Fibroblast of lung (primary cell): ENCODE measurements around the gene RABIF. TPM values are rescaled to one million over a fixed set of nuclear protein-coding genes. Genes with fewer than 3 reads are reported as not detected.
A peak's percentile ranks its signal among the peaks of the same experiment; 100 is the strongest.

Source experiments
- DNase-seq, 2 donors: peaks; one replicate each; pipeline versions ENCODE4 v3.0.0 to v3.0.0-alpha.2; 2010; ENCODE audit warnings: low read depth in 2 of 2
- H2AFZ ChIP-seq: 2 replicates; pipeline ENCODE4 v1.5.1; 2012; ENCODE audit warnings: low read length, control low read depth, inconsistent platforms
- H3K27ac ChIP-seq: 2 replicates; pipeline ENCODE4 v1.5.1; 2011; ENCODE audit warnings: low read length, control low read depth; ENCODE audit not compliant: insufficient read depth
- H3K27me3 ChIP-seq: 2 replicates; pipeline ENCODE4 v1.5.1; 2011; ENCODE audit warnings: mild to moderate bottlenecking, low read length; ENCODE audit not compliant: control insufficient read depth, insufficient read depth
- H3K36me3 ChIP-seq: 2 replicates; pipeline ENCODE4 v1.5.1; 2011; ENCODE audit warnings: low read length; ENCODE audit not compliant: control insufficient read depth, insufficient read depth
- H3K4me1 ChIP-seq: 2 replicates; pipeline ENCODE4 v1.5.1; 2011; ENCODE audit warnings: low read length; ENCODE audit not compliant: control insufficient read depth, insufficient read depth; ENCODE audit errors: extremely low read depth
- H3K4me2 ChIP-seq: 2 replicates; pipeline ENCODE4 v1.5.1; 2011; ENCODE audit warnings: low read length, control low read depth; ENCODE audit not compliant: insufficient read depth; ENCODE audit errors: extremely low read depth
- H3K4me3 ChIP-seq, 4 experiments: fragments of 200-600 bp in 1 of 4; sonication (generic) in 1 of 4; replicated peaks in 1 of 4; 2 replicates each; pipeline ENCODE4 v1.5.1; 2011 to 2016; ENCODE audit warnings: low read length in 4 of 4, low read depth in 3 of 4, mild to moderate bottlenecking in 3 of 4, control low read depth in 2 of 4, inconsistent platforms in 1 of 4, mixed read lengths in 1 of 4; ENCODE audit not compliant: insufficient read depth in 1 of 4; ENCODE audit errors: control extremely low read depth in 1 of 4
- H3K79me2 ChIP-seq: 2 replicates; pipeline ENCODE4 v1.5.1; 2012; ENCODE audit warnings: mild to moderate bottlenecking, low read length, inconsistent platforms; ENCODE audit not compliant: control insufficient read depth, insufficient read depth
- H3K9ac ChIP-seq: 2 replicates; pipeline ENCODE4 v1.5.1; 2011; ENCODE audit warnings: mild to moderate bottlenecking, low read length, control low read depth; ENCODE audit not compliant: insufficient read depth
- H3K9me3 ChIP-seq: 2 replicates; pipeline ENCODE4 v1.5.1; 2012; ENCODE audit warnings: low read depth, low read length; ENCODE audit not compliant: control insufficient read depth, insufficient read depth
- H4K20me1 ChIP-seq: 2 replicates; pipeline ENCODE4 v1.5.1; 2011; ENCODE audit warnings: low read length; ENCODE audit not compliant: control insufficient read depth, insufficient read depth; ENCODE audit errors: extremely low read depth
- EZH2 ChIP-seq: IDR thresholded peaks from 2 replicates; pipeline ENCODE4 v1.5.1; 2012; ENCODE audit warnings: low read length, control low read depth, mild to moderate bottlenecking; ENCODE audit errors: missing control alignments
- polyA plus RNA-seq, 2 donors: library from polyadenylated mRNA; depleted of rRNA in 1 of 2; stranded (reverse) in 1 of 2; unstranded in 1 of 2; fragments of >200 nt; gene quantifications; 2 replicates each; pipeline ENCODE4 v1.2.1, GENCODE V29; 2011 to 2012; ENCODE audit warnings: missing spikeins in 1 of 2
- total RNA-seq: library from RNA; depleted of rRNA; stranded (reverse); fragments of >200 nt; gene quantifications from 2 replicates; pipeline ENCODE4 v1.2.1, GENCODE V29; 2014
- TF ChIP-seq, protein P1 (sequence below), 2 donors: IDR thresholded peaks in 1 of 2; conservative IDR thresholded peaks in 1 of 2; 1 replicate in 1 of 2; 2 replicates in 1 of 2; pipeline ENCODE4 v1.5.1; 2011 to 2012; ENCODE audit warnings: low read length in 2 of 2, control low read depth in 1 of 2, inconsistent platforms in 1 of 2, low read depth in 1 of 2, mild to moderate bottlenecking in 1 of 2

RABIF gene
- total and polyA plus RNA-seq, 2 donors (not counting 1 experiment from before 2014, with no cell fraction given): 5.9 to 14.6 TPM

DNA sequence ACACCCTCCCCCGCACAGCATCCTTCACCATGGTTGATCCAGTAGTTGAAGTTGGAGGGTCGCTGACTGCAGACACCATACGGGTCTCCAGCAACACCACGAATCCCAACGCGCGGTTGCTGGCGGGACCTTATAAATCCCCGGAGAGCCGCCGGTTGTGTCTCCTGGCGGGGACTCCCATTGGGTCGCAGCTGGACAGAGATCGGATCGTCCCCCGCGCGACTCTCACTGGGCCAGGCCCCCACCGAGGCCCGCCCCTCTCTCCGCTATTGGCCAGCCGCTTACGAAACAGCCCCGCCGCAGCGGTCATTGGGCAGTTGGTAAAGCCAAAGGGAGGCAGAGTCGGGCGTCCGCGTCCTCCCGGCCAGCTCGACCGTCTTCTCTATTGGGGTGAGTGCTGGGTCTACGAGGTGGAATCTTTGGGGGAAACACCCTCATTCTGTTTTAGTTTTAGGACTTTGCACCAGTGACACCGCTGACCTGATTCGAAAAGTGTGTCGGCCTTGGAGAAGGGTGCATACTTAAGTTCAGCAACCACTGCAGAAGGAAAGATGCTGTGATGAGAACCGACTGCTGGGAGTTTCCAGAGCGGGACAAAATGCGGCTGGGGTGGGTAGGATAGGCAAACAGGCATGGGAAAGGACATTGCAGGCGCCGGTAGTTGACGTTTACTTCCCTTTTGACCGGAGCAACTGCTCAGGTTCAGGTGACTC lies 27.4 kb downstream of the RABIF start:
- Histone ChIP-seq H3K9me3 (no peaks in the 10 kb centered on the region), H3K9ac (peak overlapping the region; percentile 30), H3K4me2 (peak overlapping the region; percentile 79), H3K4me1 (peaks cover 4% of the 10 kb centered on the region), H4K20me1 (no peaks in the 10 kb centered on the region), H3K4me3 (peak overlapping the region; percentile 66 to 70 (median 68)), H3K79me2 (no peaks in the 10 kb centered on the region), H3K27me3 (peaks cover 4% of the 10 kb centered on the region), H3K36me3 (no peaks in the 10 kb centered on the region), H2AFZ (peak overlapping the region; percentile 88), H3K27ac (no peak overlapping the region)
- peak; percentile 78 to 90 for DNase-seq
- TF ChIP-seq, protein P1, sequence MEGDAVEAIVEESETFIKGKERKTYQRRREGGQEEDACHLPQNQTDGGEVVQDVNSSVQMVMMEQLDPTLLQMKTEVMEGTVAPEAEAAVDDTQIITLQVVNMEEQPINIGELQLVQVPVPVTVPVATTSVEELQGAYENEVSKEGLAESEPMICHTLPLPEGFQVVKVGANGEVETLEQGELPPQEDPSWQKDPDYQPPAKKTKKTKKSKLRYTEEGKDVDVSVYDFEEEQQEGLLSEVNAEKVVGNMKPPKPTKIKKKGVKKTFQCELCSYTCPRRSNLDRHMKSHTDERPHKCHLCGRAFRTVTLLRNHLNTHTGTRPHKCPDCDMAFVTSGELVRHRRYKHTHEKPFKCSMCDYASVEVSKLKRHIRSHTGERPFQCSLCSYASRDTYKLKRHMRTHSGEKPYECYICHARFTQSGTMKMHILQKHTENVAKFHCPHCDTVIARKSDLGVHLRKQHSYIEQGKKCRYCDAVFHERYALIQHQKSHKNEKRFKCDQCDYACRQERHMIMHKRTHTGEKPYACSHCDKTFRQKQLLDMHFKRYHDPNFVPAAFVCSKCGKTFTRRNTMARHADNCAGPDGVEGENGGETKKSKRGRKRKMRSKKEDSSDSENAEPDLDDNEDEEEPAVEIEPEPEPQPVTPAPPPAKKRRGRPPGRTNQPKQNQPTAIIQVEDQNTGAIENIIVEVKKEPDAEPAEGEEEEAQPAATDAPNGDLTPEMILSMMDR (conservative IDR thresholded peaks at IDR 0.05 in 1 of 2, IDR thresholded peaks at IDR 0.05 in 1 of 2; ENCODE audit: low read depth in 1 of 2, low read length in 2 of 2): no peak
- TF ChIP-seq EZH2: no peak

DNA sequence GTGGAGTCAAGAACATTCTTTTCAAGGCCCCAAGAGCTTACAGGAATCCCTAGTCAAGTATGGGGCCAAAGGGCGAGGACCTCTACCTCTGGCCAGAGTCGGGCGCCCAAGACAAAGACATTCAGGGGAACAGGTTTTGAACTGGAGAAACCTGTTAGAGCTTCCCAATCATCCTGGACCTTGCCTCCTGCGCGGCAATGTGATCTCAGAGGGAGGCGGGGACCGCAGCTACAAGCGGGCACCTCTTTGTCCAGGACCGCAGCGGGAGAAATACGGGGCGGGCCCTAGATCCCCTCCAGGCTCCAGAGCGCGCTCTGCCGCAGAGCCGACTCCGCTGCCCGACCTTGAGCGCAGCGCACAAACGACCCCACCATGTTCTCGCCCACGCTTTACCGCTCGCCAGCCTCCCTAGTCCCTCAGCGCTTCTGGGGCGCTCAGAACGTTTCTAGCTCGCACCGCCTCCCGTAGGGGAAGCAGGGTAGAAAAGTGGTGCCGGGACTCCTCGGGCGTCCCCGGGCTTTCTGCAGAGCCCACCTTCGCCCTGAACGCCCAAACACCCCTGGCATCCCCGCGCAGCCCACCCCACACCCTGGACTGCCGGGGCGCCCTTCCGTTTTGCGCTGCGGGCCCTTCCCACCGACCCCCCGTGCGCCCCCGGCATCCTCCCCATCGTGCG lies 28.1 kb downstream of the RABIF start:
- Histone ChIP-seq H3K4me2 (peak overlapping the region; percentile 79), H4K20me1 (no peaks in the 10 kb centered on the region), H3K9me3 (no peaks in the 10 kb centered on the region), H3K36me3 (no peaks in the 10 kb centered on the region), H3K27ac (no peak overlapping the region), H3K4me3 (peak overlapping the region; percentile 66 to 70 (median 68)), H3K9ac (peak overlapping the region; percentile 30), H2AFZ (peak overlapping the region; percentile 78), H3K4me1 (peaks cover 4% of the 10 kb centered on the region), H3K27me3 (peaks cover under 1% of the 10 kb centered on the region), H3K79me2 (no peaks in the 10 kb centered on the region)
- TF ChIP-seq, protein P1 (conservative IDR thresholded peaks at IDR 0.05 in 1 of 2, IDR thresholded peaks at IDR 0.05 in 1 of 2; ENCODE audit: low read depth in 1 of 2, low read length in 2 of 2): no peak
- no peak for TF ChIP-seq EZH2
- DNase-seq: peak; percentile 11 to 46

DNA sequence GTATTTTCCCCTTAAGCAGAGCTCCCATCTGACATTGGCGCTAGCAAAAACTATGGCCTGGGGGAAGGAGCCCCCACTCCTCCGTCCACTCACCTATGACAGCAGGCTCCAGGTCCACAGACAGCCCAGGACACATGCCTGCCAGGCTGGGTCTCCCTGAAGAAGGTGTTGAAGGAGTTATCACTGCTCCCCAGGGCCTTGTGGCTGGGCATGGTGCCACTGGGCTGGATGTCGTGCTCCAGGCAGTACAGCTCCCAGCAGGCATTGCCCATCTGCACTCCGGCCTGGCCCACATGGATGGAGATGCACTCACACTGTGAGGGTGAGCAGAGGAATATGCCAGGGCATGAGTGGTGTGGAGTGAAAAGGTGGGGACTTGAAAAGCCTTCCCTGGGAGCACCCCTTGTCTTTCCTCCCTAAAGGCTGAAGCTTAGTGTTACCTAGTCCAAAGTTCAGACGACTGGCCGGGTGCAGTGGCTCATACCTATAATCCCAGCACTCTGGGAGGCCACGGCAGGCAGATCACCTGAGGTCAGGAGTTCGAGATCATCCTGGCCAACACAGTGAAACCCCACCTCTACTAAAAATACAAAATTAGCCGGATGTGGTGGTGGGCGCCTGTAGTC lies 30.0 kb downstream of the RABIF start:
- no peak for DNase-seq

More for the DNA sequence above, 30.0 kb downstream of the RABIF start:
- Histone ChIP-seq H3K27me3 (no peaks in the 10 kb centered on the region), H3K9ac (no peak overlapping the region), H3K36me3 (no peaks in the 10 kb centered on the region), H3K9me3 (no peaks in the 10 kb centered on the region), H3K4me3 (no peak overlapping the region), H3K27ac (no peak overlapping the region), H3K4me1 (peaks cover 4% of the 10 kb centered on the region), H2AFZ (no peak overlapping the region), H3K79me2 (no peaks in the 10 kb centered on the region), H3K4me2 (no peak overlapping the region), H4K20me1 (no peaks in the 10 kb centered on the region)
- TF ChIP-seq, protein P1 (conservative IDR thresholded peaks at IDR 0.05 in 1 of 2, IDR thresholded peaks at IDR 0.05 in 1 of 2; ENCODE audit: low read depth in 1 of 2, low read length in 2 of 2): no peak
- no peak for TF ChIP-seq EZH2
